ENCODE measurements around the gene PWWP2B. TPM values are rescaled to one million over a fixed set of nuclear protein-coding genes. Genes with fewer than 3 reads are reported as not detected.

The PWWP2B gene
- total RNA-seq, 1 experiment from 2014 or later, result 51.6 TPM

GRCh38 chr10:132396494-132397035 is 435 bp upstream of the PWWP2B start:
- peak overlapping the region; percentile 48 to 63 for H3K4me3 ChIP-seq (ENCODE audit: low read depth in 2 of 2, low read length in 2 of 2)
- intact Hi-C loops (cut with micrococcal nuclease; ENCODE audit: unreplicated experiment), result no loop called here

DNA sequence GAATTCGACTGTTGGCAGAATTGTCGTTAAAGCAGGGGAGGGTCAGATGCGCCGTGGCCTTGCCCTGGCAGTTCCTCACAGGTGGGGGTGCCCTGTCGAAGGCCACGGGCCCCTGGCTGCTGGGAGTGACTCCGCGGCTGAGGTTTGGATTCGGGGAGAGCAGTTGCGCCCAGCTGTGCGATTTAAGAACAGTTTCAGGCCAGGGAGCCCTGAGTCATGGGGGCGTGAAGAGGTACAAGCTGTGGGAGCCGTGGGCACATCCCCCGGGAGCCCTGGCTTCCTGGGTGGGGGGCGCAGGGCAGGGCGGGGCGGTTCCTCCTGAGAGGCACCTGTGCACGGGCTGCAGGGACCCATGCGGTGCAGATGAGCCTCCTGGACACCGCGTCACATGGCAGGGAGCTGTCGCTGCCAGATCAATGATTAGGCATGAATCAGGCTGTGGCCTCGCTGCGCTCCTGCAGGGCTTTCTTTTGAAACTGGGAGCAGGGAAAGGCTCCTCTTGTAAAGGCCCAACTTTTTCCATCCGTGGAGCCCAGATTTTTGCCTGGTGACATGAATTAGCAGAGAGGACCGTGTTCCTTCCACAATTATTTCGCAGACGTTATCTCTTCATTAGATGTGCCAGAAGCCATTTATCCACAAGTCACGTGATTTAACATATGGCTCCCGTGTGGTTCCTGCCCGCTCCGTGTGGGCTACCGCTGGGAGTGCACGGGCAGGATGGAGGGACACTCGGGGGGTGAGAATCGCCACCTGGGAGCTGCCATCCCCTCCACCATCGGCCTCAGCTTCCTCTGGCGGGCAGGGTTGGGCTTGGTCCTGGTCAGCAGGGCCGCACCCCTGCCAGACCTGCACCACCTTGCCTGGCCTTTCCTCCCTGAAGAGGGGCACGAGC is 918 bp downstream of the PWWP2B start:
- ATAC-seq, result peak; percentile 27; the same call in 1 of the 2 replicates
- Histone ChIP-seq H3K9me3 (ENCODE audit: control insufficient read depth, insufficient read depth, low read depth, low read length) (no peaks in the 10 kb centered on the region), H3K36me3 (ENCODE audit: control insufficient read depth, insufficient read depth, low read length) (no peaks in the 10 kb centered on the region), H3K27ac (ENCODE audit: low read length) (peak overlapping the region; percentile 93), H3K27me3 (ENCODE audit: control insufficient read depth, insufficient read depth, low read length) (no peaks in the 10 kb centered on the region), H3K4me3 (ENCODE audit: low read depth in 2 of 2, low read length in 2 of 2) (peak overlapping the region; percentile 63 to 81), H3K4me1 (ENCODE audit: control insufficient read depth, insufficient read depth, low read length) (peaks cover 51% of the 10 kb centered on the region)
- intact Hi-C loops (cut with micrococcal nuclease; ENCODE audit: unreplicated experiment) (no loop called here), in situ Hi-C loops (cut with HindIII; ENCODE audit: low pct_unique_long_range_greater_than_20kb, low sequenced_read_pairs) (no loop called here)
- no peak for DNase-seq (ENCODE audit: low read depth, low spot score)
- TF ChIP-seq, protein P1, sequence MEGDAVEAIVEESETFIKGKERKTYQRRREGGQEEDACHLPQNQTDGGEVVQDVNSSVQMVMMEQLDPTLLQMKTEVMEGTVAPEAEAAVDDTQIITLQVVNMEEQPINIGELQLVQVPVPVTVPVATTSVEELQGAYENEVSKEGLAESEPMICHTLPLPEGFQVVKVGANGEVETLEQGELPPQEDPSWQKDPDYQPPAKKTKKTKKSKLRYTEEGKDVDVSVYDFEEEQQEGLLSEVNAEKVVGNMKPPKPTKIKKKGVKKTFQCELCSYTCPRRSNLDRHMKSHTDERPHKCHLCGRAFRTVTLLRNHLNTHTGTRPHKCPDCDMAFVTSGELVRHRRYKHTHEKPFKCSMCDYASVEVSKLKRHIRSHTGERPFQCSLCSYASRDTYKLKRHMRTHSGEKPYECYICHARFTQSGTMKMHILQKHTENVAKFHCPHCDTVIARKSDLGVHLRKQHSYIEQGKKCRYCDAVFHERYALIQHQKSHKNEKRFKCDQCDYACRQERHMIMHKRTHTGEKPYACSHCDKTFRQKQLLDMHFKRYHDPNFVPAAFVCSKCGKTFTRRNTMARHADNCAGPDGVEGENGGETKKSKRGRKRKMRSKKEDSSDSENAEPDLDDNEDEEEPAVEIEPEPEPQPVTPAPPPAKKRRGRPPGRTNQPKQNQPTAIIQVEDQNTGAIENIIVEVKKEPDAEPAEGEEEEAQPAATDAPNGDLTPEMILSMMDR (IDR thresholded peaks at IDR 0.05), result no peak
- no peak for TF ChIP-seq POLR2AphosphoS5 (IDR thresholded peaks at IDR 0.05; ENCODE audit: low read depth, low read length)
- no peak for TF ChIP-seq TCF7L2 (IDR thresholded peaks at IDR 0.05; ENCODE audit: low read depth, low read length)
- TF ChIP-seq SIN3A (IDR thresholded peaks at IDR 0.05; ENCODE audit: borderline replicate concordance, insufficient read depth, low read depth, low read length), result no peak
- ChIA-PET CTCF (no interaction called here), POLR2A (no interaction called here)
- BruUV-seq (replicated peaks), result TSS peak; percentile 85

More at GRCh38 chr10:132396494-132397035, 435 bp upstream of the PWWP2B start:
- Histone ChIP-seq H3K27me3 (ENCODE audit: control insufficient read depth, insufficient read depth, low read length) (no peaks in the 10 kb centered on the region), H3K9me3 (ENCODE audit: control insufficient read depth, insufficient read depth, low read depth, low read length) (no peaks in the 10 kb centered on the region), H3K36me3 (ENCODE audit: control insufficient read depth, insufficient read depth, low read length) (no peaks in the 10 kb centered on the region), H3K4me1 (ENCODE audit: control insufficient read depth, insufficient read depth, low read length) (peaks cover 51% of the 10 kb centered on the region), H3K27ac (ENCODE audit: low read length) (no peak overlapping the region; the same call in 1 of the 2 replicates)
- in situ Hi-C loops (cut with HindIII; ENCODE audit: low pct_unique_long_range_greater_than_20kb, low sequenced_read_pairs), result no loop called here
- ATAC-seq, result peak; percentile 49
- no peak for DNase-seq (ENCODE audit: low read depth, low spot score)
- BruUV-seq (replicated peaks), result no TSS peak
- TF ChIP-seq, protein P1 (IDR thresholded peaks at IDR 0.05), result no peak; the same call in 1 of the 2 replicates
- no peak for TF ChIP-seq TCF7L2 (IDR thresholded peaks at IDR 0.05; ENCODE audit: low read depth, low read length)
- no peak for TF ChIP-seq POLR2AphosphoS5 (IDR thresholded peaks at IDR 0.05; ENCODE audit: low read depth, low read length)
- TF ChIP-seq SIN3A (IDR thresholded peaks at IDR 0.05; ENCODE audit: borderline replicate concordance, insufficient read depth, low read depth, low read length), result no peak
- TF ChIP-seq, protein P2, sequence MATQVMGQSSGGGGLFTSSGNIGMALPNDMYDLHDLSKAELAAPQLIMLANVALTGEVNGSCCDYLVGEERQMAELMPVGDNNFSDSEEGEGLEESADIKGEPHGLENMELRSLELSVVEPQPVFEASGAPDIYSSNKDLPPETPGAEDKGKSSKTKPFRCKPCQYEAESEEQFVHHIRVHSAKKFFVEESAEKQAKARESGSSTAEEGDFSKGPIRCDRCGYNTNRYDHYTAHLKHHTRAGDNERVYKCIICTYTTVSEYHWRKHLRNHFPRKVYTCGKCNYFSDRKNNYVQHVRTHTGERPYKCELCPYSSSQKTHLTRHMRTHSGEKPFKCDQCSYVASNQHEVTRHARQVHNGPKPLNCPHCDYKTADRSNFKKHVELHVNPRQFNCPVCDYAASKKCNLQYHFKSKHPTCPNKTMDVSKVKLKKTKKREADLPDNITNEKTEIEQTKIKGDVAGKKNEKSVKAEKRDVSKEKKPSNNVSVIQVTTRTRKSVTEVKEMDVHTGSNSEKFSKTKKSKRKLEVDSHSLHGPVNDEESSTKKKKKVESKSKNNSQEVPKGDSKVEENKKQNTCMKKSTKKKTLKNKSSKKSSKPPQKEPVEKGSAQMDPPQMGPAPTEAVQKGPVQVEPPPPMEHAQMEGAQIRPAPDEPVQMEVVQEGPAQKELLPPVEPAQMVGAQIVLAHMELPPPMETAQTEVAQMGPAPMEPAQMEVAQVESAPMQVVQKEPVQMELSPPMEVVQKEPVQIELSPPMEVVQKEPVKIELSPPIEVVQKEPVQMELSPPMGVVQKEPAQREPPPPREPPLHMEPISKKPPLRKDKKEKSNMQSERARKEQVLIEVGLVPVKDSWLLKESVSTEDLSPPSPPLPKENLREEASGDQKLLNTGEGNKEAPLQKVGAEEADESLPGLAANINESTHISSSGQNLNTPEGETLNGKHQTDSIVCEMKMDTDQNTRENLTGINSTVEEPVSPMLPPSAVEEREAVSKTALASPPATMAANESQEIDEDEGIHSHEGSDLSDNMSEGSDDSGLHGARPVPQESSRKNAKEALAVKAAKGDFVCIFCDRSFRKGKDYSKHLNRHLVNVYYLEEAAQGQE (IDR thresholded peaks at IDR 0.05; ENCODE audit: insufficient read depth in 1 of 2, low read depth in 2 of 2, low read length in 1 of 2), result no peak
- ChIA-PET POLR2A (no interaction called here), CTCF (no interaction called here)

All from Panc1 (cell line).